Gastrocnemius medialis (tissue), 4 donors: ENCODE measurements around the gene DISC1. TPM values are rescaled to one million over a fixed set of nuclear protein-coding genes. Genes with fewer than 3 reads are reported as not detected.

ENCODE experiments used
- ATAC-seq, 2 donors: fragments of 150-250 bp; one replicate each; pipeline ENCODE4 v1.9.1; 2016
- DNase-seq, 2 donors: peaks; one replicate each; pipeline ENCODE4 v3.0.0-alpha.2; 2019
- H3K27ac ChIP-seq, 4 donors: fragments of 200-600 bp; sonication (generic); 1 replicate in 1 of 4; 2 replicates in 3 of 4; pipeline ENCODE4 v1.5.1; 2016 to 2018; ENCODE audit warnings: mild to moderate bottlenecking in 2 of 4, moderate library complexity in 1 of 4
- H3K27me3 ChIP-seq, 3 donors: fragments of 200-600 bp; sonication (generic) in 2 of 3; 1 replicate in 1 of 3; 2 replicates in 2 of 3; pipeline versions ENCODE4 v1.5.1 to v1.6.0; 2016 to 2019; ENCODE audit warnings: mild to moderate bottlenecking in 1 of 3, moderate library complexity in 1 of 3
- H3K36me3 ChIP-seq, 2 donors: fragments of 200-600 bp; sonication (generic) in 1 of 2; one replicate each; pipeline ENCODE4 v1.5.1; 2017 to 2018
- H3K4me1 ChIP-seq, 2 donors: fragments of 200-600 bp; sonication (generic) in 1 of 2; one replicate each; pipeline ENCODE4 v1.5.1; 2016 to 2017; ENCODE audit warnings: mild to moderate bottlenecking in 2 of 2
- H3K4me3 ChIP-seq, 4 donors: fragments of 200-600 bp; sonication (generic) in 3 of 4; 1 replicate in 1 of 4; 2 replicates in 3 of 4; pipeline ENCODE4 v1.5.1; 2016 to 2019; ENCODE audit warnings: mild to moderate bottlenecking in 2 of 4
- H3K9me3 ChIP-seq, 3 donors: fragments of 200-600 bp; sonication (generic) in 2 of 3; 1 replicate in 1 of 3; 2 replicates in 2 of 3; pipeline ENCODE4 v1.5.1; 2016 to 2019
- CTCF ChIP-seq, 5 experiments: fragments of 450-650 bp in 3 of 5; fragments of 200-600 bp in 2 of 5; sonication (generic) in 2 of 5; IDR thresholded peaks in 4 of 5; conservative IDR thresholded peaks in 1 of 5; 1 replicate in 4 of 5; 2 replicates in 1 of 5; pipeline ENCODE4 v1.5.1; 2016 to 2019; ENCODE audit warnings: antibody characterized with exemption in 5 of 5, mild to moderate bottlenecking in 3 of 5, moderate library complexity in 3 of 5
- POLR2A ChIP-seq, 2 donors: fragments of 450-650 bp; IDR thresholded peaks; one replicate each; pipeline ENCODE4 v1.6.1; 2017; ENCODE audit warnings: antibody characterized with exemption in 2 of 2, mild to moderate bottlenecking in 2 of 2, moderate library complexity in 2 of 2
- in situ Hi-C, 4 donors: fragments of 200-750 bp; cut with MboI; loops; one replicate each; pipeline versions ENCODE4 v1.15.0 to v1.8.0; 2017; ENCODE audit warnings: low sequenced_read_pairs in 4 of 4
- intact Hi-C: fragments of 100-400 bp; cut with DNase I; formaldehyde crosslinking; loops from one replicate; pipeline ENCODE4 v1.15.1; 2023; ENCODE audit warnings: low total_unique reads
- total RNA-seq, 4 donors: library from RNA; depleted of rRNA; stranded (reverse); fragments of >200 nt; gene quantifications; one replicate each; pipeline versions ENCODE4 v1.1.0 to v1.2.3, GENCODE V29; 2016

The DISC1 gene
- total RNA-seq, 4 donors from 2014 or later = 2.3 to 5.8 (median 2.6) TPM

DNA sequence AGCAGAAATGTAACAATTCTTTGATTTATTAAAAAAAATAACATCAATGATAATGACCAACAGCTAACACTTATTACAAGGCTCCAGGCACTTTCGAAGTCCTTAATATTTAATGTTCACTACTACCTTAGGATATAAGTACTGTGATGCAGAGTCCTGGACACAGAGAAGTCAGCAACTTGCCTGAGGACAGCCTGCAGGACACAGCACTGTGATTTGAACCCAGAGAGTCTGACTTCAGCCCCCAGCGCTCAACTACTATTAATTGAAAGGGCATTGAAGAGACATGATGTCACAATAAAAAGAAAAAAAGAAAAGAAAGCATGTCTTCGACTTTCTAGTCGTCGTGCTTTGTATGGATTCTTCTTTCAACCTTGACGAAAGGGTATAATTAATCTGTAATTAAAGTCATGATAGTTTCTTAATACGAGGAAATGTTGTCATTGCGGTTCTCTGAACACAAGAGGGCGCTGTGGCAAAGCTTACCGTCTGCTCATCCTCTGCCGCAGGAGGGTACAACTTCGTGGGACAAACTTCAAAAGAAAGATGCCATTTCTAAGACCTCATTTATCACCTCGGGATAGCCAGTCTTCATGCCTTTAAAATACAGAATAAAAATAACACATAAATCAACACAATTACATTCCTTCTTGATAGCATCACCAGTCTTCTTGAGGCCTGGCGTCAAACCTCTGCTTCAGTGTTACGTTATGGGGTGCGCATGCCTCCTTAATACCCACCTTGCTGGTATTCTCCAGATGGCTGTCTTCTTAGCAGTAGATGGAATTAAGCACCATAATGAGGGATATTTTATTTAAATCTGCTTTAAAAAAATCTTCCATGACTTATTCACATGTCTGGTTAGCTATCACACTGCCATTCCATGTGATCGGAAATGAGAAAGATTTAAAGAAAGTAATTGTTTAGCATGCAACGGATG, 240.1 kb downstream of the DISC1 start:
- H3K9me3 ChIP-seq = no peaks in the 10 kb centered on the region
- H3K4me3 ChIP-seq = no peak overlapping the region
- ATAC-seq = peak in 1 of 2 donors; percentile 42
- DNase-seq = no peak
- H3K4me1 ChIP-seq = peaks cover 10 to 12% of the 10 kb centered on the region in 2 donors
- H3K27me3 ChIP-seq = no peaks in the 10 kb centered on the region
- H3K27ac ChIP-seq = no peak overlapping the region
- TF ChIP-seq CTCF (IDR thresholded peaks at IDR 0.05 in 4 of 5, conservative IDR thresholded peaks at IDR 0.05 in 1 of 5) (peak; percentile 62 to 86 (median 75)), POLR2A (IDR thresholded peaks at IDR 0.05) (no peak)
- in situ Hi-C loops = loop anchor here (10.0 to 25.0 kb wide), 4 partner anchors 746 to 1378 kb away; partner anchors contain the start of gene SIPA1L2 (in 1 of the 4)
- no peaks in the 10 kb centered on the region for H3K36me3 ChIP-seq
- intact Hi-C loops = loop anchor here (2.0 to 10.0 kb wide), 3 partner anchors 438 to 1376 kb away; no protein-coding TSS in a partner anchor

GRCh38 chr1:231867607-231868006, 241.0 kb downstream of the DISC1 start:
- ATAC-seq (no peak), DNase-seq (no peak)
- TF ChIP-seq POLR2A (IDR thresholded peaks at IDR 0.05) = no peak
- no peak for TF ChIP-seq CTCF (IDR thresholded peaks at IDR 0.05 in 4 of 5, conservative IDR thresholded peaks at IDR 0.05 in 1 of 5)
- H3K4me1 ChIP-seq = peaks cover under 1 to 5% of the 10 kb centered on the region in 2 donors
- no peak overlapping the region for H3K27ac ChIP-seq
- in situ Hi-C loops = loop anchor here (10.0 to 25.0 kb wide), 4 partner anchors 745 to 1377 kb away; partner anchors contain the start of gene SIPA1L2 (in 1 of the 4)
- H3K9me3 ChIP-seq = no peaks in the 10 kb centered on the region
- no peak overlapping the region for H3K4me3 ChIP-seq
- H3K27me3 ChIP-seq = no peaks in the 10 kb centered on the region
- intact Hi-C loops = loop anchor here (2.0 to 10.0 kb wide), 3 partner anchors 437 to 1375 kb away; no protein-coding TSS in a partner anchor
- H3K36me3 ChIP-seq = no peaks in the 10 kb centered on the region

DNA sequence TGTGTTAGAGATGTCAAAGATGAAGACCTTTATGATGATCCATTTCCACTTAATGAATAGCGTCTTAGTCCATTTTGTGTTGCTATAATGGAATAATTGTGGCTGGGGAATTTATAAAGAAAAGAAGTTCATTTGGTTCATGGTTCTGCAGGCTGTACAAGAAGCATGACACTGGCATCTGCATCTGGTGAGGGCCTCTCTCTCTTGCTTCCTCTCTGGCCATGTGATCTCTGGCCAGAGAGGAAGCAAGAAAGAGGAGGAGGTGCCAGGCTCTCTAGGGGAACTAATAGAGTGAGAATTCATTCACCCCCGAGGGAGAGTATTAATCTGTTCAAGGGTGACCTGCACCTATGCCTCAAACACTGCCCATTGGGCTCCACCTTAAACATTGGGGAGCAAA, 242.8 kb downstream of the DISC1 start:
- Histone ChIP-seq H3K27me3 (no peaks in the 10 kb centered on the region), H3K36me3 (no peaks in the 10 kb centered on the region), H3K27ac (no peak overlapping the region), H3K4me1 (peaks cover 0 to 5% of the 10 kb centered on the region in 2 donors), H3K4me3 (no peak overlapping the region), H3K9me3 (no peaks in the 10 kb centered on the region)
- in situ Hi-C loops = loop anchor here (10.0 to 25.0 kb wide), 4 partner anchors 743 to 1375 kb away; partner anchors contain the start of gene SIPA1L2 (in 1 of the 4)
- intact Hi-C loops = loop anchor here (5.0 to 10.0 kb wide), 2 partner anchors 435 to 1373 kb away; no protein-coding TSS in a partner anchor
- DNase-seq = no peak
- TF ChIP-seq CTCF (IDR thresholded peaks at IDR 0.05 in 4 of 5, conservative IDR thresholded peaks at IDR 0.05 in 1 of 5) (no peak), POLR2A (IDR thresholded peaks at IDR 0.05) (no peak)
- no peak for ATAC-seq

GRCh38 chr1:231871471-231871870, 244.9 kb downstream of the DISC1 start:
- H3K27me3 ChIP-seq = no peaks in the 10 kb centered on the region
- DNase-seq (no peak), ATAC-seq (no peak)
- H3K27ac ChIP-seq = no peak overlapping the region
- intact Hi-C loops = no loop called here
- no peaks in the 10 kb centered on the region for H3K36me3 ChIP-seq
- H3K9me3 ChIP-seq = no peaks in the 10 kb centered on the region
- no peak overlapping the region for H3K4me3 ChIP-seq
- in situ Hi-C loops = loop anchor here (10.0 to 25.0 kb wide), 4 partner anchors 741 to 1366 kb away; partner anchors contain the start of gene SIPA1L2 (in 1 of the 4)
- H3K4me1 ChIP-seq = peaks cover 0 to 5% of the 10 kb centered on the region in 2 donors
- TF ChIP-seq POLR2A (IDR thresholded peaks at IDR 0.05) = no peak
- TF ChIP-seq CTCF (IDR thresholded peaks at IDR 0.05 in 4 of 5, conservative IDR thresholded peaks at IDR 0.05 in 1 of 5) = no peak
